Measurements from ENCODE around the gene PITPNB.

The PITPNB gene

GRCh38 chr22:27804470-27805297, 114.4 kb downstream of the PITPNB start:
- DNase-seq, result peak in 41 of 51 donors; percentile 6 to 82 (median 54)

DNA sequence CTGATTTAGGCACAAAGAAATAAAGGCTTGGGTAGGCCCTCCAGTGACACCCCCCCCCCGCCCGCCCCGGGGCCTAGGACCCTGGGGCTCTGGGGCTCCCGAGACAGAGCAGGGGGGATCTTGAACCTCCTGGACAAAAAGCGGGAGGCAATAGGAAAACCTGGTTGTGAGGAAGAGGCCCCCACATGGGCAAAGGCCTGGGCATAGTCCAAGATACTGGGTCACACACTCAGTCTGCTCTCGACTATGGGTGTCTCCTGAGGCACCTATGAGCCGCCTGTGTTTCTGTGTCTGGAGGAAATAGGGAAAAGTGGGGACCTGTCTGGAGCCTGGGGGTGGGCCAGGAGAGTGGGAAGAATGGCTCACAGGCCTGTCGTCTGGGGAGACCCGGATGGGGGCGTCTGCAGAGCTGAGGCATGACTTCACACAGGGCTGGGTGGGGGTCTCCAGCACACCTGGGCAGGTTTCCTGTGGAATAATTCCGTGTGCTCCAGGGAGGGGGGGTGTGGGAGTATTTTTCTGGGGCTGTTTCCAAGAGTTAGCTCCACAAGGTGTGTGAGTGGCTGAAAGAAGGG, 115.1 kb downstream of the PITPNB start:
- DNase-seq, result no peak

DNA sequence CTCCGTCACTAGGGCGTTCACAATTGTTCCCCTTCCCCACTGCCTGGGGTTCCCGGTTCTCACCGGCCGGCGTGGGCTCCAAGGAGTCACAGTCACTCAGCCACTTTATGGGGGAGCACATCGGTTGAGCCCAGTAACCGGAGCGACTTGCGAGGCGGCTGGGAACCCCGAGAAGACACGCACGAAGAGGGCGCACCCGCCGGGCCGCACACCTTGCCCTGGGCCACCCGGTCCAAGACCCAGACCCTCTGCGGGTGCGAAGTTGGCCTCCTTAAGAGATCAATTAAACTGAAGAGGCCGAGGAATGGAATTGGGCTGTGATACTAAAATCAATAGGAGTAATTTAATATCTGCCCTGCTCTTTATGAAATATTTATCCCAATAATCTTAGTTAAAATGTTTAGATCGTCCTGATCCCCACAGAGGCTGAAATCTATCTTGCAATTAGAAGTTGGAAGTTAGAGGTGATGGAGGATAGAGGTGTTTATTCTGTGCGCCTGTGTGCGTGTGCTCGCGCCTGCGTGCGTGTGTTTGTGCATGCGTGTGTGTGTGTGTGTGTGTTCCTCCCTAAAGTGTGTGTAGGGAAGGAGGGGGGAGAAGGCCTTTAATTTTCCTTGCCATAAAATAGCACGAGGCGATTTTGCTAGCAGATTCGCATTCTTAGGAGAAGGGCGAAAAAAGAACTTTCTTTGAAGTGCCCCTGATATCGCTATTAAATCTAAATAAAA, 116.5 kb downstream of the PITPNB start:
- peak in 2 of 51 donors; percentile 48 to 76 for DNase-seq

Measured in hypothalamus (tissue), 51 donors.